Testis (tissue), 2 donors: Measurements from ENCODE around the gene MYO7B.

Experiments used
- POLR2A ChIP-seq: fragments of 450-650 bp; IDR thresholded peaks from one replicate; pipeline ENCODE4 v1.6.1; 2017; ENCODE audit warnings: antibody characterized with exemption, mild to moderate bottlenecking, moderate library complexity
- TF ChIP-seq, protein P1 (sequence below), 3 experiments: fragments of 450-650 bp in 2 of 3; fragments of 200-600 bp in 1 of 3; sonication (generic) in 1 of 3; IDR thresholded peaks; one replicate each; pipeline ENCODE4 v1.5.1; 2016 to 2019; ENCODE audit warnings: antibody characterized with exemption in 3 of 3, mild to moderate bottlenecking in 2 of 3, moderate library complexity in 1 of 3

DNA sequence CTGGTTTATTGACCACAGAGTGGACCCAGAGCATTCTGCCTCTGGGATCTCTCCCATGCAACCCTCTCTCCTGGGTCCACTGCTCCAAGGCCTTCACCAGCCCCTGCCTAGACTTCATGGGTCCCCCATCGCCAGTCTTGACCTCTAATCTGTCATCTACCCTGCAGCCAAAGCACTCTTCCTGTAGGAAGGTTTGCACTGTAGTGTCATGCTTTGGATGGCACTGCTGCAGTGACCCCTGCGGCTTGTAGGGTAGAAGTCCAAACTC lies 41.7 kb downstream of the MYO7B start:
- TF ChIP-seq POLR2A: no peak
- TF ChIP-seq, protein P1, sequence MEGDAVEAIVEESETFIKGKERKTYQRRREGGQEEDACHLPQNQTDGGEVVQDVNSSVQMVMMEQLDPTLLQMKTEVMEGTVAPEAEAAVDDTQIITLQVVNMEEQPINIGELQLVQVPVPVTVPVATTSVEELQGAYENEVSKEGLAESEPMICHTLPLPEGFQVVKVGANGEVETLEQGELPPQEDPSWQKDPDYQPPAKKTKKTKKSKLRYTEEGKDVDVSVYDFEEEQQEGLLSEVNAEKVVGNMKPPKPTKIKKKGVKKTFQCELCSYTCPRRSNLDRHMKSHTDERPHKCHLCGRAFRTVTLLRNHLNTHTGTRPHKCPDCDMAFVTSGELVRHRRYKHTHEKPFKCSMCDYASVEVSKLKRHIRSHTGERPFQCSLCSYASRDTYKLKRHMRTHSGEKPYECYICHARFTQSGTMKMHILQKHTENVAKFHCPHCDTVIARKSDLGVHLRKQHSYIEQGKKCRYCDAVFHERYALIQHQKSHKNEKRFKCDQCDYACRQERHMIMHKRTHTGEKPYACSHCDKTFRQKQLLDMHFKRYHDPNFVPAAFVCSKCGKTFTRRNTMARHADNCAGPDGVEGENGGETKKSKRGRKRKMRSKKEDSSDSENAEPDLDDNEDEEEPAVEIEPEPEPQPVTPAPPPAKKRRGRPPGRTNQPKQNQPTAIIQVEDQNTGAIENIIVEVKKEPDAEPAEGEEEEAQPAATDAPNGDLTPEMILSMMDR (IDR thresholded peaks at IDR 0.05): no peak
